Iris pigment epithelial cell (primary cell): ENCODE measurements around the gene TMEM266.

Experiments
- DNase-seq: peaks from one replicate; pipeline ENCODE4 v3.0.0-alpha.2; 2011; ENCODE audit warnings: low read depth

Gene TMEM266

GRCh38 chr15:76134537-76134936 lies 74.8 kb downstream of the TMEM266 start:
- DNase-seq, result no peak

DNA sequence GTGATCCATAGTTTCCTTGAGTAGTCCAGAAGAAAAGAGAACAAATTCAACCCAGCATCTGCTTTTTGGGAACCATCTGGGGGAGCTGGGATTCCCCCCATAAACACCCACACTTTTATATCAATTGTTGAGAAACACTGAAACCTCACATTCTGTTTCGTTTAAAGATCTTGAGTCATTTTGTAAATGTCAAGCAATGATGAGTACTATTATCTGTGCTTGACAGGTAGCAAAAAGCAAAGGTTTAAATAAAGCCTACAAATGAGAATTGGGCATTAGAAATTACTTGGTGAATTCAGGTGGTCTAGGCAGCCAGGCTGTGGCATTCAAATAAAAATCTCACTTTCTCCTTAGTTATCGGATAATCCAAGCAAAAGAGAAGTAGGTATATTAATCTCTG lies 75.7 kb downstream of the TMEM266 start:
- DNase-seq, result no peak

DNA sequence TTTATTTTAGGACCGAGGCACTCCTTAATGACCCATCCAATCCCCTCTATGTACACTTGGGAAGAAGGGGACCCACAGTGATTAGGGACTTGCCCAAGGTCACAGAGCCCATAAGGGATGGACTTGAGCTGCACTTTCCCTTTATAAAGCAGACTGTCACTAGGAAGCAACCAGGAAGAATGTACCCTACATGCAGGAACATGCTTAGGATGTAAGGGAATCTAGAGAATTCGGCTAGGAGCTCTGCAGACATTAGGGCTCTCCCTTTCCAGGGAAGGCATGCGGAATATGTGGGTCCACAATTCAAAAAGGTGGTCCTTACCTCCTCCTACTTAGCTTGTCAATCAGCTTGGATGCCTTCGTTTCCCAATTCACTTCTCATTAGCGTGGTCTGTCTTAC lies 78.7 kb downstream of the TMEM266 start:
- DNase-seq, result no peak

DNA sequence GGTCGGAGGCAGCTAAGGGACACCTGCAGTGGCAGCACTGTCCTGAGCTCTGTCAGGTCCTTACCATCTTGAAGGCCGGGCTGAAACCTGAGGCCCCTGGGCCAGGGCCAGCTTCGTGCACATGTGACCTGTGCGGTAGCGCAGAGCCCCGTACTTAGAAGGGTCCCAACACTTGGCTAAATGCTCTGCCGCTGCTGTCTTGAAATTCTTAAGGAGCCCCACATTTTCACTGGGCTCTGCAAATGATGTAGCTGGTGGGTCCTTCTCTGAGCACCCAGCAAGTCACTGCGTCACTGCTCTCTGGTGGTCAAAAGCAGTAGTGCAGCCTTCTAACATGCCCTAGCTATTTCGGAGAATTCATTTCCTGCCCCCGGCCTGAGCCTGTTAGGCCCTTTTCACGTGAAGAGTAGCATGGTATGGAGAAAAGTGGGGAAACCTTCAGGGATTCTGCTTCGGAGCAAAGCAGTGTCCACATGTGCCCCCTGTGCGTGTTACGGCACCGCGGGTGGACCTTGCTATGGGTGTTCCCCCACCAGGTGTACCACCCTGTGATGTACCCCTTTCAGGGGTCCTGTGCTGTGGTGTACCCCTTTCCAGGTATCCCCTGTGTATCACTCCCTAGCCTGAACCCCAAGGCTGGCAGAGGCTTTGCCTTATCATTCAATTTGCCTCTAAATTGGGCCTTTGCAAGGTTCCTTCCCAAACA lies 79.7 kb downstream of the TMEM266 start:
- peak; percentile 72 for DNase-seq

- no peak for DNase-seq
Observed at GRCh38 chr15:76140074-76140464, 80.3 kb downstream of the TMEM266 start.

- DNase-seq, result no peak
Observed at GRCh38 chr15:76146812-76147211, 87.0 kb downstream of the TMEM266 start.

- peak; percentile 32 for DNase-seq
Observed at GRCh38 chr15:76147906-76148570, 88.3 kb downstream of the TMEM266 start.

- peak; percentile 47 for DNase-seq
Observed at GRCh38 chr15:76149291-76149915, 89.6 kb downstream of the TMEM266 start.

DNA sequence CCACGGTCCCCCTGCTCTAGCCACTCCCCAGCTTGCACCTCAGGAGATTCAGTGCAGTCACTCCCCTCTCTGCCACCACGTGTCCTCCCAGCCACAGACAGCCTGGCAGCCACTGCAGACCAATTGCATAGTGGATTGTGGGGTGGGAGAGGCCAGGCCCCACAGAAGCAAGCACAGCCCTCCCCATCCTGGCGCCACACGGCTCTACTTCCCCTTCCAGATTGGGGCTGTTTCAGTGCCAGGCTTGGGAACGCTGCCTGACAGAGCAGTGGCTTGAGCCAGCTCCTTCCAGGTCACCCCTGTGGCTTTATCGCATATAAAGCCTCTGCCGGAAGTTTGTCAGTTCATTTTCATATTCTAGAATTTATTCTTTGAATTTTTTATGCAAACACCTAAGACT lies 90.7 kb downstream of the TMEM266 start:
- DNase-seq, result no peak

DNA sequence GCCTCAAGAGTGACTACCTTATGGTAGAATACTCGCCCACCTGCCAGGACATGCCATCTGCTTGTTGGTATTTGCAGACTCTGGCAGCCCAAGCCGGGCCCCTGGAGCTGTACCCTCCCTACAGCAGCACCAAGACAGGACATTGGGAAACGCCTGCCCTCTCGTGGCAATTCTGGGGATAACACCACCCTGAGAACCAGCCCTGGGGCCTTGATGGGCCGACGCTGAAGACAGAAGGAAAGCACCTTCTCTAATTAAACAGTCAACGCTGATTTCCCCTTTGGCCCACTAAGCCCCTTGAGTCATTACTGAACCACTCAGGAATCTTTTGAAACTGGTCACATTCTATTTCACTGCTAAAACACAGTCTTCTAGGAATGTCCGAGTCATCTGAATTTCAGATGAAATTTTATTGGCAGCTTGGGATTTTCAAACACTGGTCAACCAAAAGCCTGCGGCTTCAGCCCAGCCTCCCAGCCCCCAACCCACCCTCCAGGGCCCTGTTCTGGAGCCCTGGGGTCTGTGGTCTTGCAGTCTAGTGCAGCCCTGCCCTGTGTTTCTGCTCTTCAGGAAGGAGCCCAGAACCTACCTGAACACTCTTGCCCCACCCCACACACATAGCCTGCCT lies 91.3 kb downstream of the TMEM266 start:
- DNase-seq, result peak; percentile 77

DNA sequence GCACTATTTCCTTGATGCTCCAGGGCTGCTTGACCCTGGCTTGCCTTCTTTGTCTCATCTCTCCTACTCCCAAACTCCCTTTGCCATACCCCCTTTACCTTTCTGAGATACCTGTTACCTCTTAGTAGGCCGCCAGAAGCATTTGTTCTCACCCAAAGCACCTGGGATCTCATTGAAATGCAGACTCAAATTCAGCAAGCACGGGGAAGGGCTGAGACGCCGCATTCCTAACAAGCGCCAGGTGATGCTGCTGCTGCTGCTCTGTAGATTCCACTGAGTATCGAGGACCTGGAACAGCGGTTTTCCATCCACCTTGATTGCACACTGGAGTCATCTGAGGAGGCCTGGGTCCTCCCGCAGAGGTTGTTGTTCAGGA lies 91.8 kb downstream of the TMEM266 start:
- DNase-seq, result no peak

GRCh38 chr15:76152197-76152596 lies 92.4 kb downstream of the TMEM266 start:
- no peak for DNase-seq

DNA sequence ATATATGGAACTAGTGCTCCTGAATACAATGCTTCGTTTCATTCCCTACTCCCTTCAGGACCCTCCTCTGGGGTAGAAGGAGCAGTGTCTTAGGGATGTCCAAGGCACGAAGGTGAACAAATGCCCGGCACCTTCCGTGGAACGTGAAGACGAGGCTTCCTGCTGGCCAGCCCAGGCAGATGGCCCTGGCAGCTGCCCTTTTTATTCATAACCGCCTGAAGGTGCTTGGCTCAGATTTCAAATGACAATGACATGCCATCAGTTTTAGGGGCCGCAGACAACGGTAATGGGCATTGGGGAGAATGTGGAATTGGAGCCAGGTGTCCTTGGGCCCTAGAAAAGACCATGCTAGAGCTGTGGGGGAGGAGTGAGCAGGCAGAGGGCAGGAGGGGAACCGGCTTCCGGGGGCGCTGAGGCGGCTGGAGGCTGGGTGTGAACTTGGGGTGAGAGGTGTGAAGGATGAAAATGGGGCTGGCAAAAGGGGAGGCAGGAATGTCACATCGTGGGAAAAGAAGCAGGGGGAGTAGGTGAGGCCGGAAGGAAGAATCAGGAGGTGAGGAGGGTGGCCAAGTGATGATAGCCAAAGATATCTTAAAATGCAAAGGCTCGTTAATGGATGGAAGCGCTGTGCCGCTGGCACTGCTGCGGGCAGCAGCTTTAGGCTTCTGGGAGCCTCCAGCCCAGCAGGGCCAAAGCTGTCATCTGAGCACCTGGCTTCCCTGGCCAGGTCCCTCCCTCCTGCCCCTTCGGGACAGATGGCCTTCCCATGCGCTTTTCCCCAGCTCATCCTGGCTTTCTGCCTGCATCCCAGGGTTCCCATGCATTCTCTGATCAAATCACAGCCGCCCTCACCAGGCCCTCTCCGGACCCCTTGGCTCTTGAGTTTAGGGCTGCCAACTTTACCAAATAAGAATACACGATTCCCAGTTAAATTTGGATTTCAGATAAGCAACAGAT lies 93.7 kb downstream of the TMEM266 start:
- no peak for DNase-seq

- DNase-seq, result peak; percentile 32
Observed at GRCh38 chr15:76155731-76156130, 95.9 kb downstream of the TMEM266 start.

DNA sequence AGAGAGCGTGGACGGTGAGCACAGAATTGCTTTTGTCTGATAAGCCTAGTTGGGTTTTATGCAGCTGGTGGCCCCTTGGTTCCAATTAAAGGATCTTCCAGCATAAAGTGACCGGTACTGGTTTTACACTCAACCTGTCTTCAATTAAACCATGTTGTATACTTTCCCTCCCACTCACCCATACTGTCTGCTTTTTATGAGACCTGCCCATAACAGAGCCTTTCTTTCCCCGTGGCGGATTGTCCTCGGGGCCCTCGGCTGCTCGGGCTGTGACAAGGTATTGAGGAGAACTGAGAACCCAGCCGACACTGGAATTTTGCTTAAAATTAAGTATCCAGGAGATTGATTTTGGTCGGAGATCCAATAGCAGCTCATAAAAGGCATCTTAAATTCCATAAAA lies 98.4 kb downstream of the TMEM266 start:
- DNase-seq, result no peak

GRCh38 chr15:76158815-76159214 lies 99.0 kb downstream of the TMEM266 start:
- no peak for DNase-seq

DNA sequence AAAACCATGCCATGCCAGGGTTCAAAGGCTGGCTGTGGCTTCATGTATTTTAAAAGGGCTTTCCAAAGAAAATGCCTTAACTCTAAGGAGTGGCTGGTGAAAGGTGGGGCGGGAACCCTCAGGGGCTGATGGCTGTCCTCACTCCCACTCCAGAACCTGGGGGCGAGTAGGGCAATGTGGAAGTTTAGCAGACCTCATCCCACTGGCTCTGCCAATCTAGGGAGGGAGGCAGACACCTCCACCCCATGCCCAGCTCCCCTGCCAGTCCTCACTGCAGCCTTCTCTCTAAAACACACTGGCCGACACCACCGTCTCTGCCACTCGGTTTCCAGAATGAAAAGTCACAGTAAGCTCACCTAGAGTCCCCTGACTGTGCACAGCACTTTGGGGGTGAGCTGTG lies 99.5 kb downstream of the TMEM266 start:
- no peak for DNase-seq

DNA sequence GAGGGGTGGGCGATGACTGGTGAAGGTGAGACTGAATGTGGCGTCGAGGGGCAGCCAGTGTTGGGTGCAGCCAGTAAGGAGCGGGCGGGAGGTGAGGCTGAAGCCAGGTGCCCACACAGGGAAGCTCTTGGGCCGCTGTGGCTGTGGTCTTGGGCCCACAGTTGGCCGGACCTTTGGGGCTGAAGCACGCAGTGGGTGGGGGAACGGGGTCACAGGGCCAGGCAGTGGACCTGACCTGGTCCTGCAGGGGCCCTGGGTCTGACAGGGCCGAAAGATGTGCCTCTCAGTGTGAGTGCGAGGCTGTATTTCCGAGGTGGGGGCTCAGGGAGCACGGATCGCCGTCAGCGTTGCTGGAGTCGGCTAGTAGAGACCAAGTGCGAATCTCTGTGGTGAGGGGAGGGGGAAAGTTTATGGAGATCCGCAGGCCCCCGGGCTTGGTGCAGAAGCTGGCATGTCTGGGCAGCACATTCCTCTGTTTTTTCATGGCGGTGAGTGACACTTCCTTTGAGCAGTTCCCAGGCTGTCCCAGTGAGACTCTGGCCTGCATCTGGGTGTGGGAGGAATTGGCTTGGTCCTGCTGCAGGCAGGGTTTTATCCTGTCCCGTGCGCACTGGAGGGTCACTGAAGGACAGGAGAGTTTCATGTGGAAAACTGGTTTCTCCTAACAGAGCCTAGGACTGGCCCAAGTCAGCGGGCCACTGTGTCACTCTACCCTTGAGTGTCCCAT lies 100.8 kb downstream of the TMEM266 start:
- DNase-seq, result no peak

DNA sequence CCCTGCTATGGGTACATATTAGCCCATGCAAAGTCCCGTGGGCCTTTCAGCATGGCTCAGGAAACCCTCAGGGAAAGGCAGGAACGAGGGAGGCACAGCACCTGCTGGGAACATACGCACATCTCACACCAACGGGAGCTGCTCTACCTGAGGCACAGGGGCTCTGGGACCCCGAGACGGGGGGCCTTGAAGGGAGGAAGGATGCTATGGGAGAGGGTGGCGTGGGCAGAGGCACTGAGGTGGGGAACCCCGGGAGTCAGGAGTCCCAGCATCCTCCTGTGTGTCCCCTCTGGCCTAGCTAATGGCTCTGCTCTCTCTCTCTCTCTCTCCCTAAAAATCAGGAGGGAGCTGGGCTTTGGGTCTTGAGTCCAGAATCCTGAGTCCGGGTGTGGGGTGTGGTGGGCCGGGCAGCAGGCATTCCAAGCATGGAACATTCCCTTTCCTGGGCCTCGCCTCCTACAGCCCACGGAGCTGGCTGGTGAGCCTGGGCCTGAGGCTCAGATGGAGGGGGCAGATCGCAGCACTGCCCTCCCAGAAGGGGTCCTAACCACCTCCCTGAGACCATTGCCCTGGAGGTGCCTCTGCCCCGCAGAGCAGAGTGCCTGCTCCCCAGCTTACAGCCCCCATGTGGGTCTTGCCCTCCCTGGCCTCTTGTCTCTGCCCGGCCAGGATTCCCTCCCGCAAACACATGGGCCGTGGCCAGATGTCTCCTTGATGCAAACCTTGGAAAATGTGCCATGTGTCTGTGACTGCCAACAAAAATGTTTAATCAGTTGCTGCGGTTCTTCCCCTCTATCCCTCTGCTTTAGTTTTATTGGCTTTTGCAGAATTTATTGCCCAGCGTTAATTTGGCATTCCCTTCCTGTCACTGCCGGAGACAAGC lies 101.6 kb downstream of the TMEM266 start:
- DNase-seq, result no peak

DNA sequence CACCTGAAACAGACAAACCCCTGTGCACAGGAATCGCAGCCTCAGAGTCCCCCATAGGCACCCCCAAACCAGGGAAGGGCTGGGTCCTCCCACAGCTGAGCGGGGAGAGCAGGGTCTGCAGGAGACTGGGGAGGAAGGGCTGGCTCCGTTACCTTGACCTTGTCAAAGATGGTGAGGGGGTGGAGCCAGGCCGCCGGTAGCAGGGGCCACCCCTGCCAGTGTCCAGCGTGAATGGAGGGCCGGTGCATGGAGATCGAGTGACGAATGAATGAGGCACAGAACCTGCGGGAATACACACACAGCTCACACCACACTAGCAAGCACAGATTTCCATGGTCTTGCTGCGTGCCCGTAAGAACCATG lies 102.2 kb downstream of the TMEM266 start:
- no peak for DNase-seq
